NCI-H510A (cell line): ENCODE data around the gene PHTF2.

Experiments
- DNase-seq: peaks from one replicate; lab custom pipeline; 2025; lab: John Stamatoyannopoulos, UW

PHTF2 gene

GRCh38 chr7:77877791-77878190 lies 79.2 kb downstream of the PHTF2 start:
- DNase-seq, result no peak

DNA sequence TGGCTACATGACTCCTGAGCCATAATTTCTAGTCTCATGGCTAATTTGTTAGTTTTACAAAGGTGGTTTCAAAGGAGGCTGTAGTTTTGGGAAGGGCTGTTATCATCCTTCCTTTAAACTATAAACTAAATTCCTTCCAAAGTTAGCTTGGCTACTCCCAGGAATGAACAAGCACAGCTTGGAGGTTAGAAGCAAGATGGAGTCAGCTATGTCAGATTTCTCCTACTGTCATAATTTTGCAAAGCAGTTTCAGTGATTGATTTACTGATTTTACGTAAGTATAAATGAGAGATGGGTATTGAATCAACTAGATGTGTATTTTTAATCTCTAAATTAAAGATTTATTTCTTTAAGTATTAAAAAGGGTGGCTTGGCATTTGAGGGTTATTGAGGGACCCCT lies 79.9 kb downstream of the PHTF2 start:
- DNase-seq, result no peak

DNA sequence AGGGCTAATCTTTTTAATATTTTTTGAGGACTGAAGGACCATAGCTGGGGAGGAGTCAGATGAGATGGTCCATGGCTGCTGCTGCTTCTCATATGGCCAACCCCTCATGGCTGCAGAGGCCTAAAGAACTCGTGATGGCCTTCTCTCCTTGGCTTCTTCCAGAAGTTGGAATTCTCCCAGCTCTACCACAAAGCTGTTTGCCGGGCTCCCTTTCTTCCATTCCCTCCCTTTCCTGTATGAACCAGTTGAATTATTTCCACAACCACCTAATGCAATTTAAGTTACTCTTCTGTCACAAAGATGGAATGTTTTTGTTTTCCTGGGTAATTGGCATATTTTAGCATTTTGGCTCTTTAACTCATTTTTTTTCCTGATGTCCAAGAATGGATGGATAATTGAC lies 80.7 kb downstream of the PHTF2 start:
- DNase-seq, result no peak

- no peak for DNase-seq
Measured at GRCh38 chr7:77881871-77882270, 83.3 kb downstream of the PHTF2 start.

GRCh38 chr7:77885155-77885554 lies 86.6 kb downstream of the PHTF2 start:
- DNase-seq, result no peak

DNA sequence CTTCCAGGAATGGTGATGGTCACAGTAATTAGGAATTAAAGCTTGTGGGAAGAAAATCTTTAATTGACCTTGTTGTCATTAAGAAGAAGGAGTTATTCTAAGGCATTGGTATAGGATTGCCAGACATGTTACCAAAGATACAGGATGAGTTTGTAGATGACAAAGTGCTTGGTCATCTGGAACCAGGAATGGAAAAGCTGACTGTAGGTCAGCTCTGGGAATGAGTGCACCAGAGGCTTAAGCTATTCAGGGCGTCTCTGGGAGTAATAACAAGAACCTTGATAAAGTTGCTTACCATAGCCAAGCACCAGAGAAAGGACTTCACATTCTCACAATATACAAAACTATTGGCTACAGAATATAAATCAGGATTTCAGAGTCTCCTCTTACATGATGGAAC lies 89.0 kb downstream of the PHTF2 start:
- DNase-seq, result no peak

DNA sequence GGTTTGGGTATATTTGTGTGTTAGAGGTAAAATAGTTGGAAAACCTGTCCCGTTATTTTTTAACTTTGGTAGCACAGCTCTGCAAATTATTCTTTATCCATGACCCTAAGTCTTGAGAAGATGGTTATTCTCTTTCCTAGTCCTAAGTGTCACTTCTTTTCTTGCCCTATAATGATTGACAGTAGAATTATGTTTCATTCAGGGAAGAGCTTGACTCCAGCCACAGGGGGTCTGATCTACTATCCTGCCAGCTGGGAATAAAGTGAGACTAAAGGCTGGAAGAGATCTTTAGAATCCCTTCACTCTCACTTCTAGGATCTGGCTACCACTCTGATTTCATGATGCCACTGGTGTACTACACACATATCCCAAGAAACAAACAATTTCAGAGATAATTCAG lies 90.4 kb downstream of the PHTF2 start:
- DNase-seq, result no peak

DNA sequence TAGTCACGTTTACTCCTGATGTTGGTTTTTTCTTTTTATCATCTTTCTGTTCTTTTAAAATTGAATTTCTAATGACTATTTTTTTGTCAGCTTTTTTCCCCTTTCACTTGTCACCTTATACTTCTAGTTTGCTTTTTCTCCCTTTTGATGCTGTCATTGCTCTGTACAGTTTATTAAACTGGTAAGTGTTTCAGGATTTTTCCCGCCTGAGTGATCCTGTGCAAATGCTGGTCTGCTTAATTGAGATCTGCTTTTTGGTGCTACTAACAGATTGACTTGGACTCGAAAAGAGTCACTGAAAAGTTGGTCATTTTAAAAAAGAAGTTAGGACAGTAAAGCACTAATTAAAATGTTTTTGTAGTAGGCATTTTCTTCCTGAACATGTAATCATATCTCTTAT lies 95.2 kb downstream of the PHTF2 start:
- DNase-seq, result no peak

DNA sequence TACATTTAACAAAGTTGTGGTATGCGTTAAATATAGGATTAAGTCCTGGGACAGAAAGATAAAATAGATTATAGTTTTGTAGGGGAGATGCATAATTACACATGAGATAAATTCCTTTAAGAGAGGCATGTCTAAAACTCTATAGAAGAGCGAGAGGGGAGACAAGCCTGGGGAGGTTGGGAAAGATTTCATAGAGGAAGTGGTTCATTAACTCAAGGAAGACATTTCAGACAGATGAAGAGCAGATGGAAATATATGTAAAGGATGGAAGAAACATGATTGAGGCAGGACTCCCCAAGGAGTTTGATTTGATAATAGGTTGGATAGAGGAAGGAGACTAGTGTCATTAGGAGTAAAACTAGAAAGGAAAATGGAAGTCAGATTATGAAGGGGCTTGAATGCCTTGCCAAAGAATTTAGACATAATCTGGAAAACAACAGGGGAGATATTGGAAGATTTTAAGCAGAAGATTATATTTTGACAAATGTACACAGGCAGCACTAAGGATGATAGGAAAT lies 96.1 kb downstream of the PHTF2 start:
- no peak for DNase-seq

DNA sequence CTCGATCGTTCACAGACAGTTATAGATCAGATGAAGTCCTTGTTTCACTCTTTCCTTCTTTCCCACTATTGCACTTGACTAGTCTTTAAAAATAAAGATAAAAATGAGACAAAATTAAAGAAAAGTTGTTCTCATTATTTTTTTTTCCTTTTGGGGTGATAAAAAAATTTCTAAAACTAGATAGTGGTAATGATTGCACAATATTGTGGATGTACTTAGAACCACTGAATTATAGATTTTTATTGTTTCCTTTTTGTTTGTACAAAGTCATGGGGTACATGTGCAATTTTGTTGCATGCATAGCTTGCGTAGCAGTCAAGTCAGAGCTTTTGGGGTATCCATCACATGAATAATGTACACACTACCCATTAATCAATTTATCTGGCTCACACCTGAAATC lies 97.3 kb downstream of the PHTF2 start:
- DNase-seq, result no peak

DNA sequence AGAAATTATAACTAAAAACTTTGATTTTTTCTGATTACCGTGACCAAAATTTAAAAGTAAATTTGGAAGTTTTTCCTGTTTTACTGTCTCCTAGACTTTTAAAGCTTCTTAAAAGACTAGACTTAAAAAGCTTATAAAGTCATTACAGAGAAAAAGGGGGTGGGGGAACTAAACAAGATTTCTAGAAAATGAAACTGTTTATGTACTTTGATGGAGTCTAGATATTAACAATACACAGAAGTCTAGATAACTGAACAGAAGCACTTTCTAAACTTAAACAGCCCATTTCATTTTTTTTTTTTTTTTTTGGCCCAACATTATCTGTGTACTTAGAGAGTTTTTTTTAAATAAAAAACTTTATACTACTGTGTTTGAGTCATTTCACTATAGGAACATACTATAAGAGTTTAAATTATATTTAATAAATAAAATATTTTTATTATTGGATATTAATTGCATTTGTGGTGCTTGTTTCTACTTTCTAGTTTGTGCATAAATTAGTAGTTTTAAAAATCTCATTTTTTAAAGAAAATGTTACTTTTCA lies 98.5 kb downstream of the PHTF2 start:
- no peak for DNase-seq

- no peak for DNase-seq
Measured at GRCh38 chr7:77899516-77899915, 100.9 kb downstream of the PHTF2 start.

DNA sequence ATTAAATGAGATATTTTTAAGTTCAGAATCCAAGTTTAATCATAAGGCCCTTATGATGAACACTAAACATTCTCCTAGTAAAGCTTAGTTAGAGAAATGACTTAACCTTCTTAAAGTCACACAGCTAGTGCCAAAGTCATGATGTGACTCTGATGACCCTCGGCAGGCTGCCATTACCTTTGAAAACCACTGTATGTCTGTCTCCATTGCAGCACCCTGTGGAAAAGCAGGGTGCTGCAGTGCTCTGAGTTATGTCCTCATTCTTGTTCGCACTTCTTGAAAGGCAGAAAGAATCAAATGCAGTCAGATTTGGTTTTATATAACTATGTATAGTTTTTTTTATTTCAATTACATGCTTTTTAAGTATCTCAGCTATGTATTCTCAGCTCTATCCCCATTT lies 105.0 kb downstream of the PHTF2 start:
- no peak for DNase-seq

GRCh38 chr7:77904252-77904651 lies 105.7 kb downstream of the PHTF2 start:
- DNase-seq, result no peak

- no peak for DNase-seq
Measured at GRCh38 chr7:77907281-77907680, 108.7 kb downstream of the PHTF2 start.

- no peak for DNase-seq
Measured at GRCh38 chr7:77908664-77909063, 110.1 kb downstream of the PHTF2 start.

- no peak for DNase-seq
Measured at GRCh38 chr7:77910124-77910523, 111.6 kb downstream of the PHTF2 start.

- no peak for DNase-seq
Measured at GRCh38 chr7:77912293-77912692, 113.7 kb downstream of the PHTF2 start.

GRCh38 chr7:77913977-77914607 lies 115.5 kb downstream of the PHTF2 start:
- DNase-seq, result no peak

DNA sequence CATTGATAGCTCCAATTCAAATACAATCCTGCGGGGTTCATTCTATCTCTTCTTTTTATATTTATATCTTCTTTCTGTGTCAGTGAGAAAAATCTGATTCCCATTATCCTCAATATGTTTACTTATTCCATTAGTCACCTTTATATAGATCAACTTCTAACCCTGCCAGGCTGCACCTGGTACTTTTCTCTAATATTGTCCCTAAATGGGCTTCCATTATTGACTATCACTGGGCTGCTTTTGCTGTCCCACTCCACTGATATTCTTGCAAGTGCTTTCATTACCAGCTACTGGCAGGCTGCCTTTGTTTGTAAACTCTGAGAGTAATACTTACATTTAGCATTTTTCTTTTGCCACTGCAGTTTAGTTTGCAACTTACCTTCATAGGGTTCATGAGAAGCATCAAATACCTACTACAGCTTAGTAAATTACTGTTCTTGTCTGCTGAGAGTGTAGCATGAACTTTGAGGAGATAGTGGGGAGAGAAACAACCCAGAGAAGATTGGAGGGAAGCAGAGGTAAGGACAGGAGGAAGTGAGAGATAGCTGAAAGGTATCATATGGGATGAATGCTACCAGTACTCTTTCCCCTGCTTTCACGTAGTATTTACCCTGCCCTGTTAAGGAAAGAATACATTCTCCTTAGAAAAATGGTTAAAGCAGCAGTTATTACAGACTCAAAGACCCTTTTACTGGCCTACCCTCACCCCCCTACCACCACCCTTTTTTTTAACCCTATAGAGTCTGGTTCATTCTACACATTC lies 119.1 kb downstream of the PHTF2 start:
- DNase-seq, result no peak

DNA sequence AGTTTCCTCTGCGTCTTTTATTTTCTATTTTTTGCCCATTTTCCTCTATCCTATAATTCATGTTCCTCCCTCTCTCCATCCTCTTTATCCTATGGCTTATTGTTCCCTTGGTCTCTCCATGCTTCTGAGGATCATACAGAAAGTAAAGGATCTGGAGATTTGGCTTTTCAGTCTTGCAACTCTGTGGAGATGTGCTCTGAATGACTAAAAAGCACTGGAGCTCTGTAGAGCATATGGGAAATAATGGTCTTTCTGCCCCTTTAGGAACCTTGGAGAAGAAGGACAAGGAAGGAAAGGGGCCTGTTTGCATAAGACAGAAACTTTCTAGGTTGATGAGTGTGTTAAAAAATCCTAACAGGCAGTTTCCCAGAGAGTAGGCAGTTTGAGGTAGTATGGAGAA lies 120.1 kb downstream of the PHTF2 start:
- DNase-seq, result no peak

DNA sequence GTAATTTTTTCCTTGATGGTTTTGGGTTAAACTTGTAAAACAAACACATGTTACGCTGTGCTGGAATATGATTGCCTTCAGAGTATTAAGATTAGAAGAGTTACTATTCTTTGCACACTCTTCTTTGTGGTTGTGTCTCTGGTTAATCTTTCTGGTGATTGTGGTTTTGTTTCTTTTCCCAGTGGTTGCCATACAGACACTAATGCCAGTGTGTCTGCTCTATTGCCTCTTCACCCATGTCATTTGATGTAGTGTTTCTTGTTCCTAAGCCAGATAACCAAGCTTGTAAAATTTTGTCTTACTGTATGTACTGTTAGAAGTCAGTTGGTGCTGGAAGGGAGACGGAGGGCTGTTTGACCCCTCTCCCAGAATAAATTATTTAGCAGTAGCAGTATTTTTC lies 124.8 kb downstream of the PHTF2 start:
- no peak for DNase-seq

DNA sequence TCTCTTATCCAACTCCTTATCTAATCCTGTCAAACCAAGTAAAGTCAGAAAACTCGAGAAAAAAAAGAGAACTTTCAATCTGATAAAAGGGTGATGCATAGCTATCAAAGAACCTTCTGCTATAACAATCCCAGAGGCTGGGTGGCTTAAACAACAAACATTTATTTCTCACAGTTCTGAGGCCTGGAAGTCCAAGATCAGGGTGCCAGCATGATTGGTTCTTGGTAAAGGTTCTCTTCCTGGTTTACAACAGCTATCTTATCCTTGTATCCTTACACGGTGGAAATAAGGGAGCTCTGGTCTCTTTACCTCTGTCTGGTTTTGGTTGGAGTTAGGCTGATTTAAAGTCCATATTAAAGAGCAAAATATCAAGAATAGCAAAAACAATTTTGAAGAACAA lies 131.9 kb downstream of the PHTF2 start:
- DNase-seq, result no peak
